ENCODE data around the gene LGALS7B. TPM values are rescaled to one million over a fixed set of nuclear protein-coding genes. Genes with fewer than 3 reads are reported as not detected.

Gene LGALS7B
- polyA plus RNA-seq, 1 of the 3 experiments (the other 2 are of a cell fraction) = not detected

- TF ChIP-seq IRF3 (IDR thresholded peaks at IDR 0.05; ENCODE audit: low read depth, low read length) = no peak
- no peak for TF ChIP-seq RAD21 (IDR thresholded peaks at IDR 0.05; ENCODE audit: low read length)
Observed at GRCh38 chr19:38803543-38803942, 14.5 kb downstream of the LGALS7B start (continued).

- Histone ChIP-seq H3F3A (replicated peaks; ENCODE audit: insufficient read depth) (no peaks in the 10 kb centered on the region), H4K20me1 (ENCODE audit: insufficient read depth) (no peaks in the 10 kb centered on the region), H3K9me3 (no peaks in the 10 kb centered on the region), H3K4me1 (ENCODE audit: control insufficient read depth in 1 of 2, insufficient read depth in 2 of 2, low read depth in 1 of 2, low read length in 1 of 2) (no peaks in the 10 kb centered on the region), H3K79me2 (ENCODE audit: insufficient read depth) (no peaks in the 10 kb centered on the region), H3K4me3 (ENCODE audit: low read depth in 2 of 2, low read length in 1 of 2) (no peak overlapping the region), H3K27ac (ENCODE audit: low read depth in 2 of 2, low read length in 1 of 2) (no peak overlapping the region), H3K9me2 (no peaks in the 10 kb centered on the region), H3K27me3 (ENCODE audit: insufficient read depth) (no peaks in the 10 kb centered on the region), H3K4me2 (no peak overlapping the region), H2AFZ (ENCODE audit: low read depth) (no peak overlapping the region), H3K9ac (no peak overlapping the region), H3K36me3 (replicated peaks in 1 of 2; ENCODE audit: control insufficient read depth in 1 of 2, insufficient read depth in 2 of 2, low read length in 1 of 2) (no peaks in the 10 kb centered on the region)
- CTCF ChIA-PET = no interaction called here
- WGBS (ENCODE audit: low lambda C conversion rate) = 83% methylated on average over 1 of the region's 1 CpG
- no peak for TF ChIP-seq FOSL2 (IDR thresholded peaks at IDR 0.05; ENCODE audit: borderline replicate concordance, low read depth)
- TF ChIP-seq SIN3A (IDR thresholded peaks at IDR 0.05; ENCODE audit: borderline replicate concordance, low read depth, low read length) = no peak
- TF ChIP-seq, protein P1, sequence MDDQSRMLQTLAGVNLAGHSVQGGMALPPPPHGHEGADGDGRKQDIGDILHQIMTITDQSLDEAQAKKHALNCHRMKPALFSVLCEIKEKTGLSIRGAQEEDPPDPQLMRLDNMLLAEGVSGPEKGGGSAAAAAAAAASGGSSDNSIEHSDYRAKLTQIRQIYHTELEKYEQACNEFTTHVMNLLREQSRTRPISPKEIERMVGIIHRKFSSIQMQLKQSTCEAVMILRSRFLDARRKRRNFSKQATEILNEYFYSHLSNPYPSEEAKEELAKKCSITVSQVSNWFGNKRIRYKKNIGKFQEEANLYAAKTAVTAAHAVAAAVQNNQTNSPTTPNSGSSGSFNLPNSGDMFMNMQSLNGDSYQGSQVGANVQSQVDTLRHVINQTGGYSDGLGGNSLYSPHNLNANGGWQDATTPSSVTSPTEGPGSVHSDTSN (IDR thresholded peaks at IDR 0.05) = no peak
- TF ChIP-seq EZH2phosphoT487 (IDR thresholded peaks at IDR 0.05; ENCODE audit: borderline replicate concordance, low read depth) = no peak
- TF ChIP-seq RFX5 (IDR thresholded peaks at IDR 0.05; ENCODE audit: low read length) = no peak
- TF ChIP-seq, protein P2, sequence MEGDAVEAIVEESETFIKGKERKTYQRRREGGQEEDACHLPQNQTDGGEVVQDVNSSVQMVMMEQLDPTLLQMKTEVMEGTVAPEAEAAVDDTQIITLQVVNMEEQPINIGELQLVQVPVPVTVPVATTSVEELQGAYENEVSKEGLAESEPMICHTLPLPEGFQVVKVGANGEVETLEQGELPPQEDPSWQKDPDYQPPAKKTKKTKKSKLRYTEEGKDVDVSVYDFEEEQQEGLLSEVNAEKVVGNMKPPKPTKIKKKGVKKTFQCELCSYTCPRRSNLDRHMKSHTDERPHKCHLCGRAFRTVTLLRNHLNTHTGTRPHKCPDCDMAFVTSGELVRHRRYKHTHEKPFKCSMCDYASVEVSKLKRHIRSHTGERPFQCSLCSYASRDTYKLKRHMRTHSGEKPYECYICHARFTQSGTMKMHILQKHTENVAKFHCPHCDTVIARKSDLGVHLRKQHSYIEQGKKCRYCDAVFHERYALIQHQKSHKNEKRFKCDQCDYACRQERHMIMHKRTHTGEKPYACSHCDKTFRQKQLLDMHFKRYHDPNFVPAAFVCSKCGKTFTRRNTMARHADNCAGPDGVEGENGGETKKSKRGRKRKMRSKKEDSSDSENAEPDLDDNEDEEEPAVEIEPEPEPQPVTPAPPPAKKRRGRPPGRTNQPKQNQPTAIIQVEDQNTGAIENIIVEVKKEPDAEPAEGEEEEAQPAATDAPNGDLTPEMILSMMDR (IDR thresholded peaks at IDR 0.05) = no peak
- POLR2A ChIA-PET = no interaction called here
- DNase-seq = no peak
Observed at GRCh38 chr19:38805180-38805579, 16.2 kb downstream of the LGALS7B start.

DNA sequence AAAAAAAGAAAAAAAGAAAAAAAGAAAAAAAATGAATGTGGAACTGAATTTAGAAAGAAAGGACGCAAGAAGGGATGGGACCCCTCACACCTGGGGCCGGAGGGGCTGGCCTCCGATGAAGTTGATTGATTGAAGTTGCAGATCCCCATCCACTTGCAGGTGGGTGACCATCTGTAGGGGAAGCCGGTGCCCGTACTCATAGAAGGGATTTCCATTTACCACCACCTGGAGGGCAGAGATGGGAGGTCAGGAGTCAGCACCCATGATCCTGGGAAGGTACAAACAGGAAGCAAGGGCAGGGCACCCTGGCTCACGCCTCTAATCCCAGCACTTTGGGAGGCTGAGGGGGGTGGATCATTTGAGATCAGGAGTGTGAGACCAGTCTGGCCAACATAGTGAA, 17.4 kb downstream of the LGALS7B start:
- Histone ChIP-seq H3F3A (replicated peaks; ENCODE audit: insufficient read depth) (no peaks in the 10 kb centered on the region), H3K4me3 (ENCODE audit: low read depth in 2 of 2, low read length in 1 of 2) (no peak overlapping the region), H3K27ac (ENCODE audit: low read depth in 2 of 2, low read length in 1 of 2) (no peak overlapping the region), H3K9me2 (no peaks in the 10 kb centered on the region), H2AFZ (ENCODE audit: low read depth) (no peak overlapping the region), H3K36me3 (replicated peaks in 1 of 2; ENCODE audit: control insufficient read depth in 1 of 2, insufficient read depth in 2 of 2, low read length in 1 of 2) (no peaks in the 10 kb centered on the region), H3K9me3 (no peaks in the 10 kb centered on the region), H3K9ac (no peak overlapping the region), H4K20me1 (ENCODE audit: insufficient read depth) (no peaks in the 10 kb centered on the region), H3K4me2 (no peak overlapping the region), H3K4me1 (ENCODE audit: control insufficient read depth in 1 of 2, insufficient read depth in 2 of 2, low read depth in 1 of 2, low read length in 1 of 2) (no peaks in the 10 kb centered on the region), H3K79me2 (ENCODE audit: insufficient read depth) (no peaks in the 10 kb centered on the region), H3K27me3 (ENCODE audit: insufficient read depth) (no peaks in the 10 kb centered on the region)
- ChIA-PET POLR2A (no interaction called here), CTCF (no interaction called here)
- 90% methylated on average over 6 of the region's 6 CpGs for WGBS (ENCODE audit: low lambda C conversion rate)
- DNase-seq = no peak
- TF ChIP-seq POLR2AphosphoS5 (IDR thresholded peaks at IDR 0.05; ENCODE audit: low read depth, low read length) (no peak), EZH2phosphoT487 (IDR thresholded peaks at IDR 0.05; ENCODE audit: borderline replicate concordance, low read depth) (no peak), FOXJ3 (CRISPR knock-in tag; IDR thresholded peaks at IDR 0.05) (no peak), TEAD4 (IDR thresholded peaks at IDR 0.05; ENCODE audit: borderline replicate concordance, insufficient read depth) (no peak), GATA2 (CRISPR knock-in tag; IDR thresholded peaks at IDR 0.05) (no peak), NRF1 (IDR thresholded peaks at IDR 0.05; ENCODE audit: low read depth, low read length) (no peak), RAD21 (IDR thresholded peaks at IDR 0.05; ENCODE audit: low read length) (no peak)
- TF ChIP-seq, protein P3, sequence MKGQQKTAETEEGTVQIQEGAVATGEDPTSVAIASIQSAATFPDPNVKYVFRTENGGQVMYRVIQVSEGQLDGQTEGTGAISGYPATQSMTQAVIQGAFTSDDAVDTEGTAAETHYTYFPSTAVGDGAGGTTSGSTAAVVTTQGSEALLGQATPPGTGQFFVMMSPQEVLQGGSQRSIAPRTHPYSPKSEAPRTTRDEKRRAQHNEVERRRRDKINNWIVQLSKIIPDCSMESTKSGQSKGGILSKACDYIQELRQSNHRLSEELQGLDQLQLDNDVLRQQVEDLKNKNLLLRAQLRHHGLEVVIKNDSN (IDR thresholded peaks at IDR 0.05; ENCODE audit: borderline replicate concordance, low read depth) = no peak
- TF ChIP-seq, protein P2 (IDR thresholded peaks at IDR 0.05) = no peak
- TF ChIP-seq, protein P4, sequence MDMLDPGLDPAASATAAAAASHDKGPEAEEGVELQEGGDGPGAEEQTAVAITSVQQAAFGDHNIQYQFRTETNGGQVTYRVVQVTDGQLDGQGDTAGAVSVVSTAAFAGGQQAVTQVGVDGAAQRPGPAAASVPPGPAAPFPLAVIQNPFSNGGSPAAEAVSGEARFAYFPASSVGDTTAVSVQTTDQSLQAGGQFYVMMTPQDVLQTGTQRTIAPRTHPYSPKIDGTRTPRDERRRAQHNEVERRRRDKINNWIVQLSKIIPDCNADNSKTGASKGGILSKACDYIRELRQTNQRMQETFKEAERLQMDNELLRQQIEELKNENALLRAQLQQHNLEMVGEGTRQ (IDR thresholded peaks at IDR 0.05; ENCODE audit: borderline replicate concordance, low read depth, low read length) = no peak

Data from SK-N-SH (cell line).